ENCODE measurements around the gene RNLS. TPM values are rescaled to one million over a fixed set of nuclear protein-coding genes. Genes with fewer than 3 reads are reported as not detected.

RNLS gene
- total and polyA plus RNA-seq, 2 of the 8 experiments (the other 6 are each of a cell fraction or from before 2014, with no cell fraction given), result 7.5 to 12.7 TPM

- TF ChIP-seq, protein P1, sequence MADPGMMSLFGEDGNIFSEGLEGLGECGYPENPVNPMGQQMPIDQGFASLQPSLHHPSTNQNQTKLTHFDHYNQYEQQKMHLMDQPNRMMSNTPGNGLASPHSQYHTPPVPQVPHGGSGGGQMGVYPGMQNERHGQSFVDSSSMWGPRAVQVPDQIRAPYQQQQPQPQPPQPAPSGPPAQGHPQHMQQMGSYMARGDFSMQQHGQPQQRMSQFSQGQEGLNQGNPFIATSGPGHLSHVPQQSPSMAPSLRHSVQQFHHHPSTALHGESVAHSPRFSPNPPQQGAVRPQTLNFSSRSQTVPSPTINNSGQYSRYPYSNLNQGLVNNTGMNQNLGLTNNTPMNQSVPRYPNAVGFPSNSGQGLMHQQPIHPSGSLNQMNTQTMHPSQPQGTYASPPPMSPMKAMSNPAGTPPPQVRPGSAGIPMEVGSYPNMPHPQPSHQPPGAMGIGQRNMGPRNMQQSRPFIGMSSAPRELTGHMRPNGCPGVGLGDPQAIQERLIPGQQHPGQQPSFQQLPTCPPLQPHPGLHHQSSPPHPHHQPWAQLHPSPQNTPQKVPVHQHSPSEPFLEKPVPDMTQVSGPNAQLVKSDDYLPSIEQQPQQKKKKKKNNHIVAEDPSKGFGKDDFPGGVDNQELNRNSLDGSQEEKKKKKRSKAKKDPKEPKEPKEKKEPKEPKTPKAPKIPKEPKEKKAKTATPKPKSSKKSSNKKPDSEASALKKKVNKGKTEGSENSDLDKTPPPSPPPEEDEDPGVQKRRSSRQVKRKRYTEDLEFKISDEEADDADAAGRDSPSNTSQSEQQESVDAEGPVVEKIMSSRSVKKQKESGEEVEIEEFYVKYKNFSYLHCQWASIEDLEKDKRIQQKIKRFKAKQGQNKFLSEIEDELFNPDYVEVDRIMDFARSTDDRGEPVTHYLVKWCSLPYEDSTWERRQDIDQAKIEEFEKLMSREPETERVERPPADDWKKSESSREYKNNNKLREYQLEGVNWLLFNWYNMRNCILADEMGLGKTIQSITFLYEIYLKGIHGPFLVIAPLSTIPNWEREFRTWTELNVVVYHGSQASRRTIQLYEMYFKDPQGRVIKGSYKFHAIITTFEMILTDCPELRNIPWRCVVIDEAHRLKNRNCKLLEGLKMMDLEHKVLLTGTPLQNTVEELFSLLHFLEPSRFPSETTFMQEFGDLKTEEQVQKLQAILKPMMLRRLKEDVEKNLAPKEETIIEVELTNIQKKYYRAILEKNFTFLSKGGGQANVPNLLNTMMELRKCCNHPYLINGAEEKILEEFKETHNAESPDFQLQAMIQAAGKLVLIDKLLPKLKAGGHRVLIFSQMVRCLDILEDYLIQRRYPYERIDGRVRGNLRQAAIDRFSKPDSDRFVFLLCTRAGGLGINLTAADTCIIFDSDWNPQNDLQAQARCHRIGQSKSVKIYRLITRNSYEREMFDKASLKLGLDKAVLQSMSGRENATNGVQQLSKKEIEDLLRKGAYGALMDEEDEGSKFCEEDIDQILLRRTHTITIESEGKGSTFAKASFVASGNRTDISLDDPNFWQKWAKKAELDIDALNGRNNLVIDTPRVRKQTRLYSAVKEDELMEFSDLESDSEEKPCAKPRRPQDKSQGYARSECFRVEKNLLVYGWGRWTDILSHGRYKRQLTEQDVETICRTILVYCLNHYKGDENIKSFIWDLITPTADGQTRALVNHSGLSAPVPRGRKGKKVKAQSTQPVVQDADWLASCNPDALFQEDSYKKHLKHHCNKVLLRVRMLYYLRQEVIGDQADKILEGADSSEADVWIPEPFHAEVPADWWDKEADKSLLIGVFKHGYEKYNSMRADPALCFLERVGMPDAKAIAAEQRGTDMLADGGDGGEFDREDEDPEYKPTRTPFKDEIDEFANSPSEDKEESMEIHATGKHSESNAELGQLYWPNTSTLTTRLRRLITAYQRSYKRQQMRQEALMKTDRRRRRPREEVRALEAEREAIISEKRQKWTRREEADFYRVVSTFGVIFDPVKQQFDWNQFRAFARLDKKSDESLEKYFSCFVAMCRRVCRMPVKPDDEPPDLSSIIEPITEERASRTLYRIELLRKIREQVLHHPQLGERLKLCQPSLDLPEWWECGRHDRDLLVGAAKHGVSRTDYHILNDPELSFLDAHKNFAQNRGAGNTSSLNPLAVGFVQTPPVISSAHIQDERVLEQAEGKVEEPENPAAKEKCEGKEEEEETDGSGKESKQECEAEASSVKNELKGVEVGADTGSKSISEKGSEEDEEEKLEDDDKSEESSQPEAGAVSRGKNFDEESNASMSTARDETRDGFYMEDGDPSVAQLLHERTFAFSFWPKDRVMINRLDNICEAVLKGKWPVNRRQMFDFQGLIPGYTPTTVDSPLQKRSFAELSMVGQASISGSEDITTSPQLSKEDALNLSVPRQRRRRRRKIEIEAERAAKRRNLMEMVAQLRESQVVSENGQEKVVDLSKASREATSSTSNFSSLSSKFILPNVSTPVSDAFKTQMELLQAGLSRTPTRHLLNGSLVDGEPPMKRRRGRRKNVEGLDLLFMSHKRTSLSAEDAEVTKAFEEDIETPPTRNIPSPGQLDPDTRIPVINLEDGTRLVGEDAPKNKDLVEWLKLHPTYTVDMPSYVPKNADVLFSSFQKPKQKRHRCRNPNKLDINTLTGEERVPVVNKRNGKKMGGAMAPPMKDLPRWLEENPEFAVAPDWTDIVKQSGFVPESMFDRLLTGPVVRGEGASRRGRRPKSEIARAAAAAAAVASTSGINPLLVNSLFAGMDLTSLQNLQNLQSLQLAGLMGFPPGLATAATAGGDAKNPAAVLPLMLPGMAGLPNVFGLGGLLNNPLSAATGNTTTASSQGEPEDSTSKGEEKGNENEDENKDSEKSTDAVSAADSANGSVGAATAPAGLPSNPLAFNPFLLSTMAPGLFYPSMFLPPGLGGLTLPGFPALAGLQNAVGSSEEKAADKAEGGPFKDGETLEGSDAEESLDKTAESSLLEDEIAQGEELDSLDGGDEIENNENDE (IDR thresholded peaks at IDR 0.05; ENCODE audit: insufficient replicate concordance, low read length), result no peak
- TF ChIP-seq USF2 (IDR thresholded peaks at IDR 0.05; ENCODE audit: low read length) (no peak), POLR2AphosphoS5 (IDR thresholded peaks at IDR 0.05; ENCODE audit: low read depth, low read length) (no peak), MAFK (IDR thresholded peaks at IDR 0.05; ENCODE audit: low read depth, low read length) (0 out of 2 replicates have a peak, but pooled peaks have one; percentile 24)
These were observed 266.7 kb downstream of the RNLS start (continued) for GRCh38 chr10:88316292-88316861.
